H1 (cell line): ENCODE results near the gene SCARB1. TPM values are rescaled to one million over a fixed set of nuclear protein-coding genes. Genes with fewer than 3 reads are reported as not detected.

Experiments
- CTCF ChIA-PET: fragments of 300-600 bp; sonication (Branson Sonifier 250); formaldehyde crosslinking; loops from one replicate; lab custom pipeline; 2021; ENCODE audit not compliant: partially characterized antibody; lab: Charles Lee
- POLR2A ChIA-PET: fragments of 300-600 bp; sonication (Branson Sonifier 250); formaldehyde crosslinking; loops from one replicate; lab custom pipeline; 2021; ENCODE audit warnings: inconsistent platforms; ENCODE audit not compliant: partially characterized antibody; lab: Charles Lee
- DNase-seq, 2 experiments: peaks; one replicate each; pipeline versions ENCODE4 v3.0.0 to v3.0.0-alpha.2; 2010 to 2022; ENCODE audit warnings: low spot score in 2 of 2, low read depth in 1 of 2, mixed read lengths in 1 of 2
- FAIRE-seq: peaks from 2 replicates; lab custom pipeline; 2011; peaks lifted over from hg19 to GRCh38; lab: Jason Lieb, UNC
- H2AFZ ChIP-seq: 2 replicates; pipeline ENCODE4 v1.8.1; 2012; ENCODE audit warnings: low read length, inconsistent platforms
- H2AK5ac ChIP-seq: 2 replicates; pipeline ENCODE4 v1.6.1; 2013; ENCODE audit warnings: low read depth, low read length
- H2BK120ac ChIP-seq: replicated peaks from 2 replicates; pipeline ENCODE3; 2013; ENCODE audit warnings: low read depth, low read length, inconsistent platforms
- H2BK12ac ChIP-seq: 2 replicates; pipeline ENCODE4 v1.6.1; 2013; ENCODE audit warnings: low read depth, low read length
- H2BK15ac ChIP-seq: 2 replicates; pipeline ENCODE4 v1.6.1; 2013; ENCODE audit warnings: low read length
- H2BK20ac ChIP-seq: 2 replicates; pipeline ENCODE4 v1.6.1; 2013; ENCODE audit warnings: low read length
- H2BK5ac ChIP-seq: 2 replicates; pipeline ENCODE4 v1.6.1; 2013; ENCODE audit warnings: low read depth, low read length
- H3K14ac ChIP-seq: 2 replicates; pipeline ENCODE4 v1.6.1; 2013; ENCODE audit warnings: inconsistent platforms; ENCODE audit not compliant: insufficient read length
- H3K18ac ChIP-seq: 2 replicates; pipeline ENCODE4 v1.6.1; 2013; ENCODE audit warnings: low read length; ENCODE audit errors: extremely low read depth
- H3K23ac ChIP-seq: 2 replicates; pipeline ENCODE4 v1.6.1; 2013; ENCODE audit warnings: inconsistent platforms; ENCODE audit not compliant: insufficient read length
- H3K23me2 ChIP-seq: 2 replicates; pipeline ENCODE4 v1.6.1; 2013; ENCODE audit warnings: low read depth, low read length
- H3K27ac ChIP-seq: 2 replicates; pipeline ENCODE4 v1.6.1; 2011; ENCODE audit warnings: low read depth, low read length, inconsistent platforms
- H3K27me3 ChIP-seq, 4 experiments: replicated peaks in 1 of 4; 1 replicate in 1 of 4; 2 replicates in 3 of 4; pipeline versions ENCODE4 v1.6.1 to v1.8.1; 2011 to 2013; ENCODE audit warnings: low read length in 3 of 4, mild to moderate bottlenecking in 3 of 4, inconsistent platforms in 2 of 4, mixed read lengths in 2 of 4, moderate library complexity in 1 of 4; ENCODE audit not compliant: control insufficient read depth in 3 of 4, insufficient read depth in 3 of 4; ENCODE audit errors: extremely low read depth in 1 of 4
- H3K36me3 ChIP-seq, 4 experiments: 2 replicates each; pipeline versions ENCODE4 v1.6.1 to v1.8.1; 2011 to 2013; ENCODE audit warnings: mild to moderate bottlenecking in 4 of 4, low read length in 3 of 4, moderate library complexity in 2 of 4, control low read depth in 1 of 4, inconsistent platforms in 1 of 4; ENCODE audit not compliant: insufficient read depth in 4 of 4, control insufficient read depth in 2 of 4
- H3K4ac ChIP-seq: replicated peaks from 2 replicates; pipeline ENCODE3; 2013; ENCODE audit warnings: low read length, low read depth, mixed read lengths, inconsistent platforms; ENCODE audit not compliant: insufficient read length
- H3K4me1 ChIP-seq, 4 experiments: replicated peaks in 1 of 4; 1 replicate in 1 of 4; 2 replicates in 3 of 4; pipeline versions ENCODE4 v1.6.1 to v1.8.1; 2011 to 2013; ENCODE audit warnings: low read length in 3 of 4, inconsistent platforms in 2 of 4, mixed read lengths in 1 of 4; ENCODE audit not compliant: insufficient read depth in 4 of 4, control insufficient read depth in 3 of 4
- H3K4me2 ChIP-seq, 2 experiments: 2 replicates each; pipeline versions ENCODE4 v1.6.1 to v1.8.1; 2011 to 2013; ENCODE audit warnings: low read depth in 2 of 2, low read length in 2 of 2, control low read depth in 1 of 2, inconsistent platforms in 1 of 2, mild to moderate bottlenecking in 1 of 2; ENCODE audit not compliant: insufficient read depth in 1 of 2
- H3K4me3 ChIP-seq, 4 experiments: fragments of 200-600, 300-600 bp in 1 of 4; sonication (generic), shearing (Covaris generic), sonication (Bioruptor Twin) in 1 of 4; 2 replicates each; pipeline versions ENCODE4 v1.5.1 to v1.8.1; 2011 to 2016; ENCODE audit warnings: low read length in 4 of 4, low read depth in 3 of 4, control low read depth in 2 of 4, inconsistent platforms in 2 of 4, mild to moderate bottlenecking in 2 of 4, mixed read lengths in 1 of 4, moderate library complexity in 1 of 4; ENCODE audit not compliant: insufficient read depth in 2 of 4; ENCODE audit errors: extremely low read depth in 1 of 4
- H3K56ac ChIP-seq: replicated peaks from 2 replicates; pipeline ENCODE3; 2013; ENCODE audit warnings: low read depth, mild to moderate bottlenecking, mixed read lengths, low read length, inconsistent platforms; ENCODE audit not compliant: insufficient read length
- H3K79me1 ChIP-seq: 2 replicates; pipeline ENCODE4 v1.6.1; 2013; ENCODE audit warnings: low read depth, low read length, control low read depth
- H3K79me2 ChIP-seq, 2 experiments: 2 replicates each; pipeline versions ENCODE4 v1.6.1 to v1.8.1; 2012 to 2013; ENCODE audit warnings: low read length in 2 of 2, mild to moderate bottlenecking in 2 of 2, inconsistent platforms in 1 of 2; ENCODE audit not compliant: insufficient read depth in 2 of 2, control insufficient read depth in 1 of 2
- H3K9ac ChIP-seq, 4 experiments: replicated peaks in 1 of 4; 1 replicate in 1 of 4; 2 replicates in 3 of 4; pipeline versions ENCODE4 v1.6.1 to v1.8.1; 2011 to 2013; ENCODE audit warnings: low read depth in 3 of 4, low read length in 3 of 4, control low read depth in 2 of 4, mild to moderate bottlenecking in 2 of 4, moderate library complexity in 2 of 4, inconsistent platforms in 1 of 4; ENCODE audit errors: extremely low read depth in 1 of 4
- H3K9me3 ChIP-seq, 2 experiments: 2 replicates each; pipeline versions ENCODE4 v1.6.1 to v1.8.1; 2012 to 2013; ENCODE audit warnings: mild to moderate bottlenecking in 2 of 2, moderate library complexity in 2 of 2, control low read depth in 1 of 2, inconsistent platforms in 1 of 2, low read depth in 1 of 2, low read length in 1 of 2, mixed read lengths in 1 of 2; ENCODE audit not compliant: insufficient read depth in 2 of 2
- H4K20me1 ChIP-seq, 2 experiments: replicated peaks in 1 of 2; 2 replicates each; pipeline versions ENCODE3 to v1.8.1; 2011 to 2013; ENCODE audit warnings: inconsistent platforms in 2 of 2, low read length in 2 of 2, mild to moderate bottlenecking in 1 of 2; ENCODE audit not compliant: insufficient read depth in 2 of 2, control insufficient read depth in 1 of 2
- H4K5ac ChIP-seq: 2 replicates; pipeline ENCODE4 v1.6.1; 2013; ENCODE audit warnings: low read length, low read depth, mixed read lengths, inconsistent platforms; ENCODE audit not compliant: insufficient read length
- H4K8ac ChIP-seq: 2 replicates; pipeline ENCODE4 v1.8.0; 2013; ENCODE audit warnings: mild to moderate bottlenecking, moderate library complexity, low read length, inconsistent platforms; ENCODE audit not compliant: insufficient read depth; ENCODE audit errors: extremely low read depth
- H4K91ac ChIP-seq: replicated peaks from 2 replicates; pipeline ENCODE3; 2013; ENCODE audit warnings: low read length, mixed read lengths, inconsistent platforms; ENCODE audit not compliant: insufficient read length
- EGR1 ChIP-seq: IDR thresholded peaks from 2 replicates; pipeline ENCODE4 v1.6.1; 2011; ENCODE audit warnings: low read depth, low read length, borderline replicate concordance
- HDAC2 ChIP-seq, 2 experiments: fragments of 300-600 bp in 1 of 2; sonication (generic) in 1 of 2; IDR thresholded peaks; 2 replicates each; pipeline ENCODE4 v1.6.1; 2011 to 2012; ENCODE audit warnings: low read depth in 2 of 2, low read length in 2 of 2, mild to moderate bottlenecking in 2 of 2, moderate library complexity in 2 of 2, borderline replicate concordance in 1 of 2, inconsistent platforms in 1 of 2
- JUN ChIP-seq: IDR thresholded peaks from 2 replicates; pipeline ENCODE4 v1.6.1; 2011; ENCODE audit warnings: low read depth, mild to moderate bottlenecking, improper control_type of control experiment, low read length
- POU5F1 ChIP-seq: IDR thresholded peaks from 2 replicates; pipeline ENCODE4 v1.6.1; 2011; ENCODE audit warnings: low read depth, mild to moderate bottlenecking, low read length, moderate library complexity
- RAD21 ChIP-seq, 2 experiments: IDR thresholded peaks in 1 of 2; conservative IDR thresholded peaks in 1 of 2; 2 replicates each; pipeline ENCODE4 v1.6.1; 2011; ENCODE audit warnings: low read depth in 2 of 2, low read length in 2 of 2, improper control_type of control experiment in 1 of 2, inconsistent platforms in 1 of 2, mild to moderate bottlenecking in 1 of 2, moderate library complexity in 1 of 2
- RBBP5 ChIP-seq: IDR thresholded peaks from 2 replicates; pipeline ENCODE4 v1.7.1; 2012; ENCODE audit warnings: low read depth, mild to moderate bottlenecking, inconsistent platforms, low read length, moderate library complexity, borderline replicate concordance
- RXRA ChIP-seq: IDR thresholded peaks from 2 replicates; pipeline ENCODE4 v1.6.1; 2011; ENCODE audit warnings: low read depth, mild to moderate bottlenecking, low read length, moderate library complexity; ENCODE audit not compliant: insufficient read depth
- SP1 ChIP-seq: IDR thresholded peaks from 2 replicates; pipeline ENCODE4 v1.6.1; 2011; ENCODE audit warnings: low read depth, low read length
- TAF1 ChIP-seq: IDR thresholded peaks from 2 replicates; pipeline ENCODE4 v1.6.1; 2011; ENCODE audit warnings: mild to moderate bottlenecking, low read depth, low read length
- TCF12 ChIP-seq: IDR thresholded peaks from 2 replicates; pipeline ENCODE4 v1.6.1; 2011; ENCODE audit warnings: low read depth, mild to moderate bottlenecking, low read length
- TEAD4 ChIP-seq: IDR thresholded peaks from 2 replicates; pipeline ENCODE4 v1.6.1; 2012; ENCODE audit warnings: low read depth, low read length, inconsistent platforms, mixed read lengths
- YY1 ChIP-seq: IDR thresholded peaks from 2 replicates; pipeline ENCODE4 v1.6.1; 2011; ENCODE audit warnings: low read depth, mild to moderate bottlenecking, low read length
- WGBS, 2 experiments: shearing (Covaris generic) in 1 of 2; methylation state at CpG; one replicate each; pipeline versions ENCODE4 v1.1.6 to v1.1.7; 2013 to 2015; ENCODE audit warnings: low lambda C conversion rate in 2 of 2, mixed read lengths in 2 of 2, inconsistent platforms in 1 of 2, low coverage in 1 of 2, missing lambda C conversion rate in 1 of 2; ENCODE audit not compliant: insufficient replicate concordance in 2 of 2, insufficient coverage in 1 of 2, insufficient read length in 1 of 2; ENCODE audit errors: extremely low coverage in 1 of 2, missing lambda C conversion rate in 1 of 2; 5-methylcytosine and 5-hydroxymethylcytosine counted together
- polyA plus RNA-seq, 7 experiments: library from polyadenylated mRNA; depleted of rRNA in 3 of 7; stranded (reverse) in 5 of 7; unstranded in 2 of 7; fragments of >200 nt in 5 of 7; fragments of 200-250 nt in 2 of 7; gene quantifications; 1 replicate in 5 of 7; 2 replicates in 1 of 7; 4 replicates in 1 of 7; pipeline versions ENCODE4 v1.2.1 to v1.2.3, GENCODE V29; 2011 to 2013; ENCODE audit warnings: missing spikeins in 2 of 7, mixed read lengths in 2 of 7
- total RNA-seq: library from RNA; stranded (reverse); fragmentation: NEBNext Ultra II Directional; extraction: Animal tissue kit (Norgen Biotek cat#: 25700); gene quantifications from 2 replicates; pipeline ENCODE4 v1.2.1, GENCODE V29; 2021

The SCARB1 gene
- total and polyA plus RNA-seq, 2 of the 8 experiments (the other 6 are each of a cell fraction or from before 2014, with no cell fraction given) = 45.3 to 57.1 TPM

GRCh38 chr12:124833693-124834122, 30.0 kb downstream of the SCARB1 start:
- H2AFZ ChIP-seq = no peak overlapping the region
- no peak overlapping the region for H3K14ac ChIP-seq
- H3K79me2 ChIP-seq = peaks cover 0 to 13% of the 10 kb centered on the region in 2 experiments; a peak in 3 of 4 replicates
- DNase-seq (peak; percentile 70 to 82), FAIRE-seq (no peak)
- no peak overlapping the region for H2BK120ac ChIP-seq
- ChIA-PET CTCF (interaction anchor here (1.1 kb wide), 1 partner anchor 8 kb away, joined by 3 read pairs; no protein-coding TSS in a partner anchor), POLR2A (interaction anchor here (1.0 to 1.7 kb wide), 5 partner anchors 8 to 76 kb away, joined by 3 to 5 read pairs (median 4); partner anchors contain the start of gene SCARB1)
- no peaks in the 10 kb centered on the region for H3K9me3 ChIP-seq
- H3K27ac ChIP-seq = no peak overlapping the region
- H2AK5ac ChIP-seq = no peak overlapping the region; the same call in 1 of the 2 replicates
- peaks cover 8% of the 10 kb centered on the region for H3K79me1 ChIP-seq
- H3K18ac ChIP-seq = peak overlapping the region; percentile 76
- H2BK5ac ChIP-seq = peak overlapping the region; percentile 32; the same call in 1 of the 2 replicates
- H3K4ac ChIP-seq = peak overlapping the region; percentile 63
- no peak overlapping the region for H3K23ac ChIP-seq
- H3K36me3 ChIP-seq = no peaks in the 10 kb centered on the region
- peak overlapping the region in 1 of 2 experiments; percentile 15; a peak in 1 of 4 replicates for H3K4me2 ChIP-seq
- 8% methylated on average over 18 of the region's 18 CpGs; no CpG with 5 or more reads in 1 of the 2 experiments for WGBS, 2 experiments
- peak overlapping the region; percentile 25 for H4K91ac ChIP-seq
- no peak overlapping the region; the same call in 1 of the 2 replicates for H4K8ac ChIP-seq
- H3K23me2 ChIP-seq = no peaks in the 10 kb centered on the region; the same call in 1 of the 2 replicates
- no peak overlapping the region for H4K5ac ChIP-seq
- H3K27me3 ChIP-seq = no peaks in the 10 kb centered on the region
- peak overlapping the region; percentile 80; the same call in 1 of the 2 replicates for H2BK20ac ChIP-seq
- H3K9ac ChIP-seq = no peak overlapping the region
- H2BK15ac ChIP-seq = no peak overlapping the region
- no peak overlapping the region for H3K4me3 ChIP-seq
- peaks cover 0 to 16% (median 11%) of the 10 kb centered on the region in 4 experiments; a peak in 6 of 7 replicates for H3K4me1 ChIP-seq
- peak overlapping the region; percentile 63; the same call in 1 of the 2 replicates for H2BK12ac ChIP-seq
- no peak overlapping the region for H3K56ac ChIP-seq
- H4K20me1 ChIP-seq = peaks cover 0 to 5% of the 10 kb centered on the region in 2 experiments
- TF ChIP-seq TCF12 = peak; percentile 94
- TF ChIP-seq RBBP5 = no peak
- no peak for TF ChIP-seq JUN
- TF ChIP-seq RXRA = 0 out of 2 replicates have a peak, but pooled peaks have one; percentile 62
- TF ChIP-seq SP1 = peak; percentile 69
- peak; percentile 66 for TF ChIP-seq EGR1
- TF ChIP-seq HDAC2 (IDR thresholded peaks at IDR 0.05; ENCODE audit: borderline replicate concordance in 1 of 2, low read depth in 2 of 2, low read length in 2 of 2) = peak; percentile 53 to 96; a peak in 2 of 4 replicates
- TF ChIP-seq TEAD4 = peak; percentile 11; the same call in 1 of the 2 replicates
- peak; percentile 48; the same call in 1 of the 2 replicates for TF ChIP-seq YY1
- TF ChIP-seq TAF1 = no peak
- 0 out of 2 replicates have a peak, but pooled peaks have one; percentile 16 for TF ChIP-seq POU5F1
- 0 out of 4 replicates have a peak, but pooled peaks have one; percentile 4 to 6 for TF ChIP-seq RAD21 (IDR thresholded peaks at IDR 0.05 in 1 of 2, conservative IDR thresholded peaks at IDR 0.05 in 1 of 2; ENCODE audit: low read depth in 2 of 2, low read length in 2 of 2)
